HG03469 (cell line): Measurements from ENCODE around the gene COL5A2.

ENCODE experiments used
- ATAC-seq: cut with Tn5 transposase; IDR thresholded peaks from one replicate; pipeline ENCODE4 v1.9.1; 2021; ENCODE audit warnings: mild to moderate bottlenecking, moderate library complexity, moderate number of reproducible peaks; ENCODE audit not compliant: unreplicated experiment

The COL5A2 gene

GRCh38 chr2:189178726-189179569 is 613 bp downstream of the COL5A2 start:
- ATAC-seq, result no peak

GRCh38 chr2:189178054-189178453 is 1.5 kb downstream of the COL5A2 start:
- ATAC-seq, result no peak

- no peak for ATAC-seq
Measured at GRCh38 chr2:189177251-189177840, 2.2 kb downstream of the COL5A2 start.

GRCh38 chr2:189176516-189176915 is 3.0 kb downstream of the COL5A2 start:
- no peak for ATAC-seq

GRCh38 chr2:189175869-189176433 is 3.6 kb downstream of the COL5A2 start:
- ATAC-seq, result no peak

GRCh38 chr2:189171956-189172609 is 7.5 kb downstream of the COL5A2 start:
- ATAC-seq, result no peak

DNA sequence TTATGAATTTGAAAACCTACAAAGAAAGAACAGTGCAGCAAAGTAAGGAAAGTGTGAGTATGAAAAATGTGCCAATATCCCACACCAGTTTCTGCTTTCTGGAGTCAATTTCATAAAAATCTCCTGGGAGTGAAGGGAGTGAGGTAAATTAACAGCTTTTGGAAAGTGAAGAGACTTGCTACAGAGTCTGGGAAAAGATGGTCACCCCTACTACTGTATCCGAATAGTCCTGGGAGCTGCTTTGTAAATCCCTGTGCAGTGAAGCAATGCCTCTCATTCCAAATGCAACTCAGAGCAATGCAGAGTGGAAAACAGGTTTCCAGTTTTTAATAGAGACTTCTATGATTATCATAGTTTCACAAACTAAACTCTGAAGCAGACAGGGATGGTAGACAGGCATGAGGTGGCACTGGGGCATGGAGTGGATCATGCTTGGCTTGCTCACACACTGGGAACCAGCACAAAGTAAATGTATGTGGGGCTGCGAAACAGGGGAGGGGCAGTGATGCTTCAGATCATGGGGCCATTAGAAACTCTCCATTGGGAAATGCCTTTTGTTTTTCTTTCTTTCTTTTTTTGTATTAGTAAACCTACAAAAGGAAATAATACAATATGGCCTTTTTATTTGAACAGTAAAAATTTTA is 10.6 kb downstream of the COL5A2 start:
- ATAC-seq, result no peak

GRCh38 chr2:189165656-189166380 is 13.7 kb downstream of the COL5A2 start:
- ATAC-seq, result no peak

- no peak for ATAC-seq
Measured at GRCh38 chr2:189164746-189165145, 14.8 kb downstream of the COL5A2 start.

- no peak for ATAC-seq
Measured at GRCh38 chr2:189163889-189164288, 15.7 kb downstream of the COL5A2 start.

GRCh38 chr2:189162566-189162965 is 17.0 kb downstream of the COL5A2 start:
- no peak for ATAC-seq

DNA sequence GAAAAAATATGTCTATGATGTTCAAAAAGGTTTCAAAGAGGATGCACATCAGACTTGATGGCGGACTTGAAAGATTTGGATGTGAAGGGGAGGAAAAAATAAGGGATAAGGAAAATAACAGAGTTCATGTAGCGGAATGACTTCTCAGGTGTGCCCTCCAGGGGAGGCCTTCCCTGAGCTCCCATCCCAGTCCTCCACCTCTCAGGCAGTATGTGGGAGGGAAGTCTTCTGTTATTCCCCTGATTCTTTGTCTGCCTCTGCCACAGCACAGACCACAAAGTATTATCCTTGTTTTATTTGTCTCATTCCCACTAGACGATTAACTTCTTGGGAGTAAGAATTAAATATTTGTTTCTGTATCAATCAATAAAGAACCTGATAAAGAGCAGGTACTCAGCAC is 17.7 kb downstream of the COL5A2 start:
- ATAC-seq, result no peak

GRCh38 chr2:189159717-189160116 is 19.8 kb downstream of the COL5A2 start:
- no peak for ATAC-seq

DNA sequence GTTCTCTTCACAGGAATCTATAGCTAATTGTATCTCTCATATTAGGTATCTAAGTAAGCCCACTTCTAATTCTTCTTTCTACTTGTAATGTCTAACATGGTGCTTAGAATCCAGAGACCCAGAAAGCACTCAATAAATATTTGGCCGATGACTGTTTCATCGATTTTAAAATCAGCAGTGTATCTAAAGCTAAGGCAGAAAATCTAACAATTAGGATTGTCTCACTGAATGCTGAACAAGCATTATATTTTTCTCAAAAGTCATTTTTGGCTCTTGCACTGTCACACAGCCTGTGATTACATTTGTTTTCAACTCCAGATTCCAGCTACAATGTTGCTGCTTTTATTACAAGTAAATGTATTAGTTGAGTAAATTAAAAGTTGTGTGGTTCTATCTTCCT is 20.3 kb downstream of the COL5A2 start:
- no peak for ATAC-seq

DNA sequence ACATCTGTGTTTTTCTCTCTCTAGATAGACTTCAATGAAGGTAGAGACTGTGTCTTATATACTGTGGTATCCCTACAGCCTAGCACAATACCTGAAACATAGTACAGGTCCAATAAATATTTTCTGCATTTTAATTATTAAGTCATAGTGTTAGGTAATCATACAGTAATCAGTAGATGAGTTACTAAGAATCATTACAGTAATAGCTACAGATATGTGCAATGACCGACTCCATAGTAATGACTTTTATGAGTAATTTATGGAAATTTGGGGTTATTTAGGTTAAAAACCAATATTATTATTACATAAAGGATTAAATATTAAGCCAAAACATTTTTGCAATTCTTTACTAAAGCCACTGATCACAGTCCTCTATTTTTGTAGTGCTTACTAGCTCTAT is 21.6 kb downstream of the COL5A2 start:
- ATAC-seq, result no peak

DNA sequence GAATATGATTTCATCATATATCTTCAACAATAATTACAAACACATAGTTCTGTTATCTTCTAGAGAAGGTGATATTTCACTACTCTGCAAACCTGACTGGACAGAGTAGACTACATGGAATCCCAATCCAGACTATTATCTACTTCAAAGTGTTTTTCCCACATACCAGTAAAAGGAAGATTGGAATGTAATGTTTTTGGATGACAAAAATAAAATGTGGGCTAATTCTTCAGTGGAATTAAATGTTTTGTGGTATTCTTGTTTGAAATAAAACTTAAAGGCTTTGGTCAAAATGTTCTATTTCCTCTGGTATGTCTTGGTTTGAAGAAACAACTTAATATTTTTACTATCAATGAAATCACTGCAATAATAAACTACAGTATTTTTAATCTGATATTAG is 22.1 kb downstream of the COL5A2 start:
- ATAC-seq, result no peak

GRCh38 chr2:189155795-189156194 is 23.8 kb downstream of the COL5A2 start:
- no peak for ATAC-seq

DNA sequence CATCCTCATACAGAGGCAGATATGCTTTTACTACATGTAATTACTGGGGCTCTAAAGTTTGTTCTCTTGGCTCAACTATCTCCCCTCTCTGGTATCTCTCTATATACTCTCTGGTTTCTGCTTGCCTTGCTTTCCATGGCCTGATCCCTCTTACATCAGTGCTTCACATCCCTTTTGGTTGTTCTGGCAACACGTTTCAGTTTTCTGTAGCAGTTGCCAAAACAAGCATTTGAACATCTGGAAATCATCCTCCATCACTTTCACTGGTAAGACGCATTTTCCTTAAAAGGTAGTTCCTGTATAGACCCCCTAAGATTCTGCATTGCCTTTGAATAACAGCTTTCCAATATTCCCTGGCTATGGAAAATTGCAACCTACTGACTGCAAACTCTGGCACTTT is 25.9 kb downstream of the COL5A2 start:
- no peak for ATAC-seq

DNA sequence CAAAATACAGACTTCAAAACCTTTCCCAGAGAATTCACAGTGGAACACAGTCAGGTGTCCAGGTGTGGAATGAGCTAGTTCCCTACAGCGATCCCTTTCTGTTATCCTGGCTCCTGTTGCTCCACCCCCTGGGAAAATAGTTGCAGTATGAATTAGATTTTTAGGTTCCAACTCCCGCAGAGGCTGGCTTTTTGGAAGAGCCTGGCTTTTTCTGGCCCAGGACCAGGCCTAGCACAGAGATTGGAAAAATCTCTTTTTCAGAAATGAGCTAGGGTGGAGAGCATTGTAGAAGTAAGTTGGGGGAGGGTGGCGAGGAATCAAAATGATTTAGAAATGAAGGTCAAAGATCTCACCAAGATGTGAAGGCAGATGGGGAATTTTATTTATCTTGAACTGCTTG is 27.1 kb downstream of the COL5A2 start:
- ATAC-seq, result no peak

GRCh38 chr2:189151906-189152305 is 27.7 kb downstream of the COL5A2 start:
- ATAC-seq, result no peak

GRCh38 chr2:189150033-189150432 is 29.5 kb downstream of the COL5A2 start:
- no peak for ATAC-seq
